Peyer's patch (tissue), 4 donors: ENCODE data around the gene SLC17A6. TPM values are rescaled to one million over a fixed set of nuclear protein-coding genes. Genes with fewer than 3 reads are reported as not detected.

Source experiments
- DNase-seq, 3 donors: peaks; one replicate each; pipeline ENCODE4 v3.0.0-alpha.2; 2017 to 2019
- H3K27ac ChIP-seq, 4 donors: fragments of 200-600 bp; sonication (generic); one replicate each; pipeline ENCODE4 v1.5.1; 2016 to 2019
- H3K27me3 ChIP-seq, 2 donors: fragments of 200-600 bp; sonication (generic); one replicate each; pipeline ENCODE4 v1.5.1; 2019
- H3K36me3 ChIP-seq, 3 donors: fragments of 200-600 bp; sonication (generic); one replicate each; pipeline ENCODE4 v1.5.1; 2016 to 2019
- H3K4me1 ChIP-seq, 4 donors: fragments of 200-600 bp; sonication (generic); one replicate each; pipeline ENCODE4 v1.5.1; 2016 to 2019
- H3K4me3 ChIP-seq, 4 donors: fragments of 200-600 bp; sonication (generic); 1 replicate in 3 of 4; 2 replicates in 1 of 4; pipeline ENCODE4 v1.5.1; 2016 to 2019; ENCODE audit warnings: mild to moderate bottlenecking in 1 of 4
- H3K9me3 ChIP-seq, 4 donors: fragments of 200-600 bp; sonication (generic); one replicate each; pipeline ENCODE4 v1.5.1; 2016 to 2019; ENCODE audit warnings: mild to moderate bottlenecking in 1 of 4
- CTCF ChIP-seq, 6 experiments: fragments of 450-650 bp in 4 of 6; fragments of 200-600 bp in 2 of 6; sonication (generic) in 1 of 6; IDR thresholded peaks; one replicate each; pipeline ENCODE4 v1.5.1; 2017 to 2019; ENCODE audit warnings: antibody characterized with exemption in 6 of 6, mild to moderate bottlenecking in 3 of 6, moderate library complexity in 1 of 6
- POLR2A ChIP-seq, 2 donors: fragments of 450-650 bp; IDR thresholded peaks; one replicate each; pipeline ENCODE4 v1.5.1; 2017; ENCODE audit warnings: antibody characterized with exemption in 2 of 2, mild to moderate bottlenecking in 2 of 2, moderate library complexity in 2 of 2
- total RNA-seq, 4 donors: library from RNA; depleted of rRNA; stranded (reverse); fragments of >200 nt; gene quantifications; one replicate each; pipeline ENCODE4 v1.1.0, GENCODE V29; 2016

The SLC17A6 gene
- total RNA-seq, 4 donors from 2014 or later = not detected

- no peak for DNase-seq
- no peaks in the 10 kb centered on the region for H3K36me3 ChIP-seq
- no peaks in the 10 kb centered on the region for H3K4me1 ChIP-seq
- no peak overlapping the region for H3K4me3 ChIP-seq
- no peak for TF ChIP-seq CTCF (IDR thresholded peaks at IDR 0.05)
- no peak for TF ChIP-seq POLR2A (IDR thresholded peaks at IDR 0.05)
- H3K27ac ChIP-seq = no peak overlapping the region
- H3K9me3 ChIP-seq = no peaks in the 10 kb centered on the region
- no peaks in the 10 kb centered on the region for H3K27me3 ChIP-seq
These were observed 11.3 kb downstream of the SLC17A6 start for GRCh38 chr11:22349491-22349890.

- no peaks in the 10 kb centered on the region for H3K4me1 ChIP-seq
- DNase-seq = no peak
- no peaks in the 10 kb centered on the region for H3K9me3 ChIP-seq
- H3K27me3 ChIP-seq = no peaks in the 10 kb centered on the region
- no peak for TF ChIP-seq CTCF (IDR thresholded peaks at IDR 0.05)
- no peak for TF ChIP-seq POLR2A (IDR thresholded peaks at IDR 0.05)
- H3K4me3 ChIP-seq = no peak overlapping the region
- no peaks in the 10 kb centered on the region for H3K36me3 ChIP-seq
- no peak overlapping the region for H3K27ac ChIP-seq
These were observed 21.1 kb downstream of the SLC17A6 start for GRCh38 chr11:22359295-22359694.

DNA sequence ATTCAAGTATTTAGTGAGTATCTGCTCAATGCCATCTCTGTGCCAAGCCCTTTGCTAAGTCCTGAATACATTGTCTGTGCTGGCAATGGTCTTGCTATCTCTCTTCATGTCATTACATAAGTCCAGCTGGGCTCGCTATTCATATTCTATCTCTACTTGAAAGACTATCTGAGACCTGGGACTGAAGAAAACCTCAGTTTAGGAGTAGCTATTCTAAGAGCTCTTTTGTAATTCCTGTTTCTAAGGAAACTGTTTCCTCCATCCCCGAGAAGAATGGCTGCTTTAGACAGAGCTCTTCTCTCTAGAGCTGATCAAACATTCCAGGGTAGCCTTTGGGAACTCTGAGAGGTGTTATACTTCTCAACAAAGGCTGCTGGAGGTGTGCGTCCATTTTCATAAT, 33.0 kb downstream of the SLC17A6 start:
- no peak for DNase-seq
- TF ChIP-seq CTCF (IDR thresholded peaks at IDR 0.05) (no peak), POLR2A (IDR thresholded peaks at IDR 0.05) (no peak)
- H3K27ac ChIP-seq = no peak overlapping the region
- H3K4me1 ChIP-seq = no peaks in the 10 kb centered on the region
- no peak overlapping the region for H3K4me3 ChIP-seq
- no peaks in the 10 kb centered on the region for H3K36me3 ChIP-seq
- H3K27me3 ChIP-seq = no peaks in the 10 kb centered on the region
- H3K9me3 ChIP-seq = no peaks in the 10 kb centered on the region

- no peaks in the 10 kb centered on the region for H3K4me1 ChIP-seq
- H3K27ac ChIP-seq = no peak overlapping the region
- DNase-seq = no peak
- H3K9me3 ChIP-seq = no peaks in the 10 kb centered on the region
- TF ChIP-seq POLR2A (IDR thresholded peaks at IDR 0.05) = no peak
- no peak for TF ChIP-seq CTCF (IDR thresholded peaks at IDR 0.05)
- H3K27me3 ChIP-seq = no peaks in the 10 kb centered on the region
- no peak overlapping the region for H3K4me3 ChIP-seq
- H3K36me3 ChIP-seq = no peaks in the 10 kb centered on the region
These were observed 48.9 kb downstream of the SLC17A6 start for GRCh38 chr11:22387126-22387525.

GRCh38 chr11:22389526-22390282, 51.5 kb downstream of the SLC17A6 start:
- Histone ChIP-seq H3K27me3 (no peaks in the 10 kb centered on the region), H3K27ac (no peak overlapping the region), H3K36me3 (no peaks in the 10 kb centered on the region), H3K9me3 (no peaks in the 10 kb centered on the region), H3K4me1 (no peaks in the 10 kb centered on the region), H3K4me3 (no peak overlapping the region)
- TF ChIP-seq CTCF (IDR thresholded peaks at IDR 0.05) (no peak), POLR2A (IDR thresholded peaks at IDR 0.05) (no peak)
- DNase-seq = no peak
